NCI-H1694 (cell line): ENCODE results near the gene ITPRIP.

Experiments used
- DNase-seq: peaks from one replicate; lab custom pipeline; 2025; lab: John Stamatoyannopoulos, UW

ITPRIP gene

GRCh38 chr10:104340641-104341040 is 2.4 kb upstream of the ITPRIP start:
- no peak for DNase-seq

DNA sequence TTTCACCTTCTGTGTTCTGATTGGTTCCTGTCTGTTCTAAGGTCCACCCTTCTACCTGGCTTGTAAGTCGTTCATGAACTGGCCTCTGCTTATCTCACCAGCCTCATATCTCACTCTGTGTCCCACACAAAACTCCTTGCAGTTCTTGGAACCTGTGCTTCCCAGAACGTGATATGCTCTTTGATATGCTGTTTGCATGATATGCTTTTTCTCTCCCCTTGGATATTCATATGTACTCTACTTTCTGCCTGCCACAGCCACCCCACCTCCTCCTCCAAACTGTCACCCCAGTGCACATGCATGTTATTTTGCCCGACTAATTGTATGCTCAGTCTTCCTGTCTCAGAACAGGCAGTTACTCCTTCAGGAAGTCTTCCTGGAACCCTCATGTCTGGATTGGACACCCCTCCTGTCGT is 1.9 kb upstream of the ITPRIP start:
- DNase-seq: no peak

- no peak for DNase-seq
These were observed 1.3 kb upstream of the ITPRIP start for GRCh38 chr10:104339469-104340110.

DNA sequence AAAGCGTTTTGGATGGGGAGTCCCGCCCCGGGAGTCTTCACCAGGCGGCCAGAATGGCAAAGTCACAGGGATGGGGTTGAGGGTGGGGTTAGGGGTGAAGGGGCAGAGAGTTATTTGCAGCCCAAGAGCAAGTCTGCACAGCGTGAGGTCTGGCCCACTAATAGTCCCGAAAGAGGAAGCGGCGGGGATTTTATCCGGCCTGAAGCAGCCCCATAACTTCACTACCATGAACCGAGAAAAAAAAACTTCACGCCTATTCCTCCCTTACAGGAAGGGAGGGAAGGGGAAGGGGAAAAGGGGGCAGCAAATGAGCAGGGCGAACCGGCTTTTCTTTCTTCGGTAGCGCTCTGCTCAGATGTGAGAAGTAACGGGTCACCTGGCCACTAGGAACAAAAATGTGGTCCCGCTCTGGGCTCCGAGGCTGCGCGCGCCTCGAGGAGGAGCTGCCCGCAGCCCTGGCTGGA is 712 bp downstream of the ITPRIP start:
- DNase-seq: no peak

GRCh38 chr10:104336821-104337467 is 1.3 kb downstream of the ITPRIP start:
- DNase-seq: no peak

GRCh38 chr10:104334965-104335650 is 3.2 kb downstream of the ITPRIP start:
- no peak for DNase-seq

- no peak for DNase-seq
These were observed 3.7 kb downstream of the ITPRIP start for GRCh38 chr10:104334561-104334960.

GRCh38 chr10:104333728-104334373 is 4.4 kb downstream of the ITPRIP start:
- no peak for DNase-seq

GRCh38 chr10:104333032-104333727 is 5.1 kb downstream of the ITPRIP start:
- DNase-seq: no peak

DNA sequence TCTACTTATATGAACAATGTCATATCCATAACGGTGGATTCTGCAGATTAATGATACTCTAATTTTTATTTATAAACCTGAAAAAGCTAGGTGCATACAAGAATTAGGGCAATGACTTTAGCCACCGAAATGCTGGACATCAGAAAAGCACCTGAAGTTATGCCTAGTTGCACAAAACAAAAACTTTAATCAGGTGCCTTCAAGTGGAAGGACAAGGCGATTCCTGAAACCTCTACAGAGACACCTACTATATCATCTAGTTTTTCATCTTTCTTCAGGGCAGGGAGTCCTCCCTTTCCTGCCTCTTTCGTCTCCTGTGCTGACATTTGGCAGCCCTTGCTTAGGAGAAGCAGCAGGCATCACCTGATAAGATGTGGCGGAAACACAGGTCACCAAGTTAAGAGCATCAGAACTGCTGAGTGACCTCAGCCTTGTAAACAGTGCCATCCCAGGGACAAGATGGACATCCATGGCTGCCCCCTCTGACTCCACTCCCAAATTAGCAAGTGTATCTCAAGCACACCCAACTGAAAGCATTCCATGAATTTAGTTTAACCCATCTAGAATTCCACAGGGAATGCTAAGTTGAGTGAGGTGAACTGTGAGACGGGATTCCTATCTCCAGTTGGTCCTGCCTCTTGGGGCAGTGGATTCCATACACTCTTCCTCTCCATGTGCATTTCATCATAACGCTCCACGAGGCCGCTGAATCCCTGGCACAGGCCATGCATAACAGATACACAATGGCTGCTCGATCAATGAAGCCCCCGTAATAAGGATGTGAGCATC is 5.8 kb downstream of the ITPRIP start:
- DNase-seq: no peak

GRCh38 chr10:104331208-104331838 is 6.9 kb downstream of the ITPRIP start:
- no peak for DNase-seq

GRCh38 chr10:104330168-104331110 is 7.8 kb downstream of the ITPRIP start:
- no peak for DNase-seq

GRCh38 chr10:104329735-104330134 is 8.5 kb downstream of the ITPRIP start:
- no peak for DNase-seq

DNA sequence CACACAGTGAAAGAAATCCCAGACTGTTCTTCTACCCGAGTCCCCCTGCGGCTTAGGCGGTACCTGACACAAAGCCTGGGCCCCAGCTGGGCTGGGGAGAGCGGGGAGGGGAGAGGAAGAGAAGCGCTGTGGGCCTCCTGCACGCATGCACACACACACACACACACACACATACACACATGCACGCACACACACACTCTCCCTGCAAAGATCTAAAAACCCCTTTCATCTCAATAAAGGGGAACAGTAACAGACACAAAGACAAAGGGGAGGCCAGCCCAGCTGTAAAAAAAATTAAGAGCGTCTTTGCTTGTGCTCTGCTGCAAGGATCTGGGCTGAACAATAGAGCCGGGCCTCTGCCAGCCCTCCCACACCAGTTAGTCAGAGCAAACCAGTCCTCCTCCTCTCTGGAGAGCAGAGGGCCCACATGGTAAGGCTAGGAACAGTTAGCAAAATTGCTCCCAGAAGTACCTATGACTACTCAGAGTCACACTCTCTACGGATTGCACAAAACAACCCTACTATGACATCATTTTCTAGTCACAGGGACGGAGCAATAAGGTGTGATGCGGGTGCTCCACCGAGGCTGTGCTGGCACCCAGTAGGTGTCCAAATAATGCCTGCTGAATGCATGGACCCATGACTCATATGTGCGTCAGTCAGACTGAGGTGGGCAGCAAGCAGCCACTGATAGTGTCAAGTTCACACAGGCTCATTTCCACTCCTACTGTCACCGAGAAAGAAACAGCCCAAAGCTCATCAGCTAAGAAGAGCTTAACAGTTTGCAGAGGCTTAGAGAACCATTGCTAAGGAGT is 9.2 kb downstream of the ITPRIP start:
- no peak for DNase-seq

GRCh38 chr10:104328646-104328895 is 9.7 kb downstream of the ITPRIP start:
- DNase-seq: no peak

- DNase-seq: no peak
These were observed 10.3 kb downstream of the ITPRIP start for GRCh38 chr10:104327745-104328645.

DNA sequence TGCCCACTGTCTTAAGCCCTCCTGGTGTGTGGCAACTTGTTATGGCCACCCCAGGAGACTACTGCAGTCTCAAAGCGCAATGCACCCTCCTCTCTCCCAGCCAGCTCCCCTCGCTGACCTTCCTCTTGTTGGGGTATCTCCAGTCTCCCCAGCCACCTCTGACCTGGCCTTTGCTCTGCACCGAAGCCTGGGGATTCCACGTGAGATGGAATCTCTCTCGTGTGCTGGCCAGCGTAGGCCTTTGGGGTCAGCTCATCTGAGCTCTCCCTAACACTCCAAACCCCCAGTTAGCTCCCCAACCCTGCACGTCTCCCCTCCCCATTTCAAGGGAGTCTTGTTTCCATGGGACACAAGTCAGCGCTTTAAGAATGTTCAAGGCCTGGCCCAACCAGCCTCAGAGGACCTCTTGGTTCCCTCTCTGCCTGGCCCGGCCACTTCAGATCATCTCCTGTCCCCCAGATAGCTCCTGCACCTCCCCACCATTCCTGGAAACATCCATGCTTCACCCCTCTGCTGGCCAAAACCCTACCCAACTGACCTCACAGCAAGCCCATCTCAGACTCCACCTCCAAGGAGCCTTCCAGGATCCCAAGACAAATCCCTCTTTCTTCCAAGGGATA is 11.2 kb downstream of the ITPRIP start:
- no peak for DNase-seq
